HepG2 (cell line): Measurements from ENCODE around the gene SRP14. TPM values are rescaled to one million over a fixed set of nuclear protein-coding genes. Genes with fewer than 3 reads are reported as not detected.

Experiments used
- ATAC-seq: fragments of 200-7000 bp; cut with Tn5 transposase; 3 replicates; pipeline ENCODE4 v1.9.1; 2020; ENCODE audit warnings: mild to moderate bottlenecking, moderate library complexity
- BruUV-seq: library from RNA; stranded (reverse); fragments of 400-500 nt; replicated peaks from 2 replicates; lab custom pipeline; 2021; lab: Mats Ljungman, UMichigan
- CTCF ChIA-PET: fragments of 300-600 bp; formaldehyde crosslinking; extraction: SDS; loops from one replicate; lab custom pipeline; 2021; ENCODE audit warnings: low total read pairs, inconsistent platforms, low intra/inter-chr PET ratio; lab: Yijun Ruan, JAX
- POLR2A ChIA-PET: fragments of 350-600 bp; sonication (Branson Sonifier 250); formaldehyde crosslinking; loops from one replicate; lab custom pipeline; 2020; ENCODE audit warnings: antibody characterized with exemption, inconsistent platforms; lab: Yijun Ruan, JAX
- DNase-seq: peaks from one replicate; pipeline ENCODE4 v3.0.0-alpha.2; 2015; ENCODE audit warnings: low spot score
- FAIRE-seq: peaks from 3 replicates; lab custom pipeline; 2011; peaks lifted over from hg19 to GRCh38; lab: Jason Lieb, UNC
- H2AFZ ChIP-seq: one replicate; pipeline ENCODE4 v1.6.1; 2011; ENCODE audit warnings: low read length, inconsistent platforms
- H3K27ac ChIP-seq: fragments of 300-600 bp; 3 replicates; pipeline ENCODE4 v1.8.0; 2011; ENCODE audit warnings: mixed run types, mild to moderate bottlenecking, mixed read lengths, low read length, inconsistent platforms; ENCODE audit not compliant: insufficient read depth; ENCODE audit errors: extremely low read length
- H3K27me3 ChIP-seq, 2 experiments: fragments of 200-600 bp in 1 of 2; 2 replicates in 1 of 2; 3 replicates in 1 of 2; pipeline versions ENCODE4 v1.6.0 to v1.8.0; 2011; ENCODE audit warnings: low read length in 2 of 2, mild to moderate bottlenecking in 2 of 2, moderate library complexity in 2 of 2, inconsistent platforms in 1 of 2; ENCODE audit not compliant: insufficient read depth in 2 of 2, control insufficient read depth in 1 of 2
- H3K36me3 ChIP-seq, 2 experiments: fragments of 200-600 bp in 1 of 2; replicated peaks in 1 of 2; 2 replicates in 1 of 2; 3 replicates in 1 of 2; pipeline versions ENCODE4 v1.5.1 to v1.8.0; 2011; ENCODE audit warnings: low read length in 2 of 2, inconsistent platforms in 1 of 2; ENCODE audit not compliant: insufficient read depth in 2 of 2, control insufficient read depth in 1 of 2
- H3K4me1 ChIP-seq: 2 replicates; pipeline ENCODE4 v1.5.1; 2012; ENCODE audit warnings: low read length, inconsistent platforms; ENCODE audit not compliant: insufficient read depth
- H3K4me2 ChIP-seq: 2 replicates; pipeline ENCODE4 v1.6.0; 2011; ENCODE audit warnings: low read depth, low read length, inconsistent platforms
- H3K4me3 ChIP-seq, 3 experiments: fragments of 200-600 bp in 1 of 3; sonication (generic), shearing (Covaris generic) in 1 of 3; replicated peaks in 1 of 3; 2 replicates each; pipeline ENCODE4 v1.5.1; 2011 to 2016; ENCODE audit warnings: low read length in 3 of 3, inconsistent platforms in 2 of 3, low read depth in 2 of 3, mild to moderate bottlenecking in 2 of 3, control low read depth in 1 of 3, mixed read lengths in 1 of 3; ENCODE audit not compliant: insufficient read depth in 1 of 3
- H3K79me2 ChIP-seq: one replicate; pipeline ENCODE4 v1.6.1; 2011; ENCODE audit warnings: low read length, inconsistent platforms; ENCODE audit not compliant: insufficient read depth
- H3K9ac ChIP-seq: 2 replicates; pipeline ENCODE4 v1.6.0; 2011; ENCODE audit warnings: mild to moderate bottlenecking, low read depth, low read length, inconsistent platforms; ENCODE audit not compliant: insufficient read depth
- H3K9me3 ChIP-seq: 2 replicates; pipeline ENCODE4 v1.5.1; 2012; ENCODE audit warnings: mild to moderate bottlenecking, low read length
- H4K20me1 ChIP-seq: 2 replicates; pipeline ENCODE4 v1.6.0; 2011; ENCODE audit warnings: inconsistent platforms, mild to moderate bottlenecking, low read length, moderate library complexity; ENCODE audit not compliant: insufficient read depth
- AGO2 ChIP-seq: fragments of 200-400 bp; formaldehyde crosslinking; optimal IDR thresholded peaks from 2 replicates; pipeline ENCODE3; 2017; ENCODE audit warnings: mild to moderate bottlenecking, low read depth, low read length, moderate library complexity
- BRD4 ChIP-seq: sonication (generic); formaldehyde crosslinking; IDR thresholded peaks from 2 replicates; pipeline ENCODE4 v1.4.0; 2020; ENCODE audit warnings: missing genetic modification reagents
- MEIS1 ChIP-seq: sonication (generic); formaldehyde crosslinking; IDR thresholded peaks from 2 replicates; pipeline ENCODE4 v1.9.0; 2021; ENCODE audit warnings: mild to moderate bottlenecking, missing genetic modification reagents, moderate library complexity, borderline replicate concordance
- POGZ ChIP-seq: sonication (generic); formaldehyde crosslinking; IDR thresholded peaks from 2 replicates; pipeline ENCODE4 v1.4.0; 2020; ENCODE audit warnings: mild to moderate bottlenecking, missing genetic modification reagents
- RAD51 ChIP-seq: fragments of 450-650 bp; IDR thresholded peaks from 2 replicates; pipeline ENCODE4 v1.6.1; 2016; ENCODE audit warnings: borderline replicate concordance
- RARG ChIP-seq: sonication (generic); formaldehyde crosslinking; IDR thresholded peaks from 2 replicates; pipeline ENCODE4 v1.4.0; 2020; ENCODE audit warnings: low read depth, mild to moderate bottlenecking, missing genetic modification reagents
- SOX5 ChIP-seq: IDR thresholded peaks from 2 replicates; pipeline ENCODE4 v1.6.1; 2016; ENCODE audit warnings: borderline replicate concordance
- U2AF2 ChIP-seq: fragments of 200-400 bp; formaldehyde crosslinking; IDR thresholded peaks from 2 replicates; pipeline ENCODE4 v1.6.1; 2017; ENCODE audit warnings: low read depth, mild to moderate bottlenecking, low read length
- ZIK1 ChIP-seq: sonication (generic); formaldehyde crosslinking; IDR thresholded peaks from 2 replicates; pipeline ENCODE4 v1.5.0; 2020; ENCODE audit warnings: mild to moderate bottlenecking, low read depth, missing genetic modification reagents, borderline replicate concordance
- ZNF207 ChIP-seq: fragments of 450-650 bp; IDR thresholded peaks from 2 replicates; pipeline ENCODE4 v1.6.1; 2016; ENCODE audit warnings: antibody characterized with exemption, borderline replicate concordance
- ZNF460 ChIP-seq: sonication (generic); formaldehyde crosslinking; IDR thresholded peaks from 2 replicates; pipeline ENCODE4 v1.5.1; 2020; ENCODE audit warnings: missing genetic modification reagents, mild to moderate bottlenecking, borderline replicate concordance
- ZNF564 ChIP-seq: sonication (generic); formaldehyde crosslinking; IDR thresholded peaks from 2 replicates; pipeline ENCODE4 v1.8.1; 2023; ENCODE audit warnings: mild to moderate bottlenecking, missing genetic modification reagents
- ZNF678 ChIP-seq: sonication (generic); formaldehyde crosslinking; IDR thresholded peaks from 2 replicates; pipeline ENCODE4 v1.4.0; 2020; ENCODE audit warnings: mild to moderate bottlenecking, missing genetic modification reagents
- ZNF800 ChIP-seq: sonication (generic); formaldehyde crosslinking; IDR thresholded peaks from 2 replicates; pipeline ENCODE4 v1.4.0; 2020; ENCODE audit warnings: missing genetic modification reagents
- ZNF816 ChIP-seq: sonication (generic); formaldehyde crosslinking; IDR thresholded peaks from 2 replicates; pipeline ENCODE4 v1.8.0; 2022; ENCODE audit warnings: missing genetic modification reagents, mild to moderate bottlenecking, borderline replicate concordance
- ZSCAN21 ChIP-seq: sonication (generic); formaldehyde crosslinking; IDR thresholded peaks from 2 replicates; pipeline ENCODE4 v1.8.0; 2022; ENCODE audit warnings: mild to moderate bottlenecking, missing genetic modification reagents, moderate library complexity, borderline replicate concordance
- WGBS: methylation state at CpG from one replicate; pipeline ENCODE4 v1.1.6; 2017; ENCODE audit warnings: low lambda C conversion rate; 5-methylcytosine and 5-hydroxymethylcytosine counted together
- in situ Hi-C: cut with HindIII; loops from 2 replicates; pipeline ENCODE4 v1.10.0; 2017; ENCODE audit warnings: low pct_unique_long_range_greater_than_20kb; ENCODE audit not compliant: extremely low pct_ligation_motif_present
- intact Hi-C: fragments of 100-400 bp; cut with micrococcal nuclease; formaldehyde crosslinking; loops from one replicate; pipeline ENCODE4 v1.10.0; 2022; ENCODE audit not compliant: unreplicated experiment
- polyA plus RNA-seq, 8 experiments: library from polyadenylated mRNA; depleted of rRNA in 3 of 8; stranded (reverse) in 7 of 8; unstranded in 1 of 8; fragments of >200 nt; fragmentation: Illumina TruSeq in 4 of 8; extraction: Trizol in 4 of 8; gene quantifications; 2 replicates each; pipeline versions ENCODE4 v1.2.1 to v1.2.3, GENCODE V29; 2011 to 2016; ENCODE audit warnings: low read depth in 4 of 8, missing spikeins in 1 of 8, mixed read lengths in 1 of 8; ENCODE audit not compliant: insufficient read depth in 1 of 8
- total RNA-seq, 5 experiments: library from RNA; depleted of rRNA; stranded (reverse); fragments of >200 nt; fragmentation: Illumina TruSeq; extraction: Trizol; gene quantifications; 2 replicates each; pipeline ENCODE4 v1.2.3, GENCODE V29; 2016; ENCODE audit warnings: low read depth in 1 of 5
- TF ChIP-seq, protein P1 (sequence below), 2 experiments: sonication (generic) in 1 of 2; formaldehyde crosslinking in 1 of 2; IDR thresholded peaks; 2 replicates each; pipeline versions ENCODE4 v1.4.0 to v1.6.1; 2016 to 2020; ENCODE audit warnings: borderline replicate concordance in 1 of 2, low read depth in 1 of 2, mild to moderate bottlenecking in 1 of 2, missing genetic modification reagents in 1 of 2

SRP14 gene
- total and polyA plus RNA-seq, 2 of the 13 experiments (the other 11 are each of a cell fraction or from before 2014, with no cell fraction given), result 208 to 356 TPM

GRCh38 chr15:40040770-40041169 lies 1.8 kb upstream of the SRP14 start:
- Histone ChIP-seq H3K9me3 (no peaks in the 10 kb centered on the region), H3K4me2 (peak overlapping the region; percentile 86), H3K4me1 (peaks cover 52% of the 10 kb centered on the region), H2AFZ (no peak overlapping the region), H3K27ac (peak overlapping the region; percentile 77), H3K4me3 (peak overlapping the region; percentile 48 to 62 (median 48); a peak in 5 of 6 replicates), H3K9ac (peak overlapping the region; percentile 97), H3K36me3 (peaks cover 1 to 13% of the 10 kb centered on the region in 2 experiments; a peak in 3 of 5 replicates), H3K27me3 (no peaks in the 10 kb centered on the region; a peak in 2 of 5 replicates), H4K20me1 (peaks cover 4% of the 10 kb centered on the region; the same call in 1 of the 2 replicates), H3K79me2 (peaks cover 21% of the 10 kb centered on the region)
- ChIA-PET POLR2A (interaction anchor here (1.0 to 3.8 kb wide), 10 partner anchors 29 to 117 kb away, joined by 3 to 60 read pairs (median 6); partner anchors contain the start of genes BMF and EIF2AK4), CTCF (interaction anchor here (1.6 kb wide), 1 partner anchor 234 kb away, joined by 4 read pairs; no protein-coding TSS in a partner anchor)
- FAIRE-seq (peak; percentile 44), DNase-seq (peak; percentile 75), ATAC-seq (peak; percentile 43)
- WGBS, result 9% methylated on average over 3 of the region's 3 CpGs
- intact Hi-C loops, result loop anchor here (2.0 kb wide), 1 partner anchor 68 kb away; the partner anchor contains the start of gene BMF
- in situ Hi-C loops, result loop anchor here (10.0 kb wide), 1 partner anchor 124 kb away; the partner anchor contains the start of gene BUB1B
- BruUV-seq, result no TSS peak
- TF ChIP-seq RAD51 (no peak), U2AF2 (no peak), ZNF564 (CRISPR knock-in tag) (no peak), RARG (no peak), ZIK1 (CRISPR knock-in tag) (no peak), ZNF800 (CRISPR knock-in tag) (no peak), AGO2 (no peak), MEIS1 (CRISPR knock-in tag) (no peak), ZNF207 (no peak), ZNF816 (CRISPR knock-in tag) (no peak), ZNF678 (no peak), POGZ (CRISPR knock-in tag) (0 out of 2 replicates have a peak, but pooled peaks have one; percentile 15), ZNF460 (CRISPR knock-in tag) (no peak), ZSCAN21 (no peak), BRD4 (CRISPR knock-in tag) (no peak), SOX5 (CRISPR knock-in tag) (peak; percentile 55; the same call in 1 of the 2 replicates)
- TF ChIP-seq, protein P1, sequence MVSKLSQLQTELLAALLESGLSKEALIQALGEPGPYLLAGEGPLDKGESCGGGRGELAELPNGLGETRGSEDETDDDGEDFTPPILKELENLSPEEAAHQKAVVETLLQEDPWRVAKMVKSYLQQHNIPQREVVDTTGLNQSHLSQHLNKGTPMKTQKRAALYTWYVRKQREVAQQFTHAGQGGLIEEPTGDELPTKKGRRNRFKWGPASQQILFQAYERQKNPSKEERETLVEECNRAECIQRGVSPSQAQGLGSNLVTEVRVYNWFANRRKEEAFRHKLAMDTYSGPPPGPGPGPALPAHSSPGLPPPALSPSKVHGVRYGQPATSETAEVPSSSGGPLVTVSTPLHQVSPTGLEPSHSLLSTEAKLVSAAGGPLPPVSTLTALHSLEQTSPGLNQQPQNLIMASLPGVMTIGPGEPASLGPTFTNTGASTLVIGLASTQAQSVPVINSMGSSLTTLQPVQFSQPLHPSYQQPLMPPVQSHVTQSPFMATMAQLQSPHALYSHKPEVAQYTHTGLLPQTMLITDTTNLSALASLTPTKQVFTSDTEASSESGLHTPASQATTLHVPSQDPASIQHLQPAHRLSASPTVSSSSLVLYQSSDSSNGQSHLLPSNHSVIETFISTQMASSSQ (IDR thresholded peaks at IDR 0.05; ENCODE audit: low read depth), result no peak
- TF ChIP-seq, protein P1 (CRISPR knock-in tag; IDR thresholded peaks at IDR 0.05; ENCODE audit: borderline replicate concordance), result no peak
